ENCODE results near the gene CACNA2D3.

- TF ChIP-seq CTCF (conservative IDR thresholded peaks at IDR 0.05; ENCODE audit: low read depth, low read length) (no peak), EZH2phosphoT487 (IDR thresholded peaks at IDR 0.05; ENCODE audit: borderline replicate concordance, low read length) (no peak)
Observed at GRCh38 chr3:54846119-54846518, 723.8 kb downstream of the CACNA2D3 start.
